ENCODE results near the gene TTC9. TPM values are rescaled to one million over a fixed set of nuclear protein-coding genes. Genes with fewer than 3 reads are reported as not detected.
"Not testable (repeated sequence)": the region's sequence is repeated elsewhere in the genome, so short reads cannot be mapped to it uniquely, and the experiment has no call there.

TTC9 gene
- total and polyA plus RNA-seq, 2 experiments from 2014 or later = 10.3 to 34.2 TPM

GRCh38 chr14:70701610-70702009 is 59.9 kb downstream of the TTC9 start (continued):
- no peak for TF ChIP-seq ZNF462 (CRISPR knock-in tag; IDR thresholded peaks at IDR 0.05)
- no peak for TF ChIP-seq NANOG (IDR thresholded peaks at IDR 0.05; ENCODE audit: borderline replicate concordance)
- no peak for TF ChIP-seq EZH2phosphoT487 (IDR thresholded peaks at IDR 0.05; ENCODE audit: unreplicated experiment)

- Histone ChIP-seq H3F3A (replicated peaks; ENCODE audit: low read depth) (no peaks in the 10 kb centered on the region; the same call in 1 of the 2 replicates), H3K79me2 (replicated peaks; ENCODE audit: insufficient read depth) (no peaks in the 10 kb centered on the region), H2AFZ (no peak overlapping the region), H3K27ac (ENCODE audit: low read depth) (no peak overlapping the region), H3K27me3 (ENCODE audit: insufficient read depth) (no peaks in the 10 kb centered on the region), H3K4me1 (ENCODE audit: insufficient read depth) (peaks cover 21% of the 10 kb centered on the region), H3K9me2 (ENCODE audit: insufficient read depth) (0 out of 2 replicates have a peak, but pooled peaks cover 8% of the 10 kb centered on the region), H3K36me3 (ENCODE audit: insufficient read depth) (no peaks in the 10 kb centered on the region), H3K4me3 (no peak overlapping the region), H3K4me2 (no peak overlapping the region), H4K20me1 (replicated peaks; ENCODE audit: insufficient read depth) (no peaks in the 10 kb centered on the region)
- Mint-ChIP-seq H3K36me3 (ENCODE audit: low read depth) (no peaks in the 10 kb centered on the region; the same call in 2 of the 3 replicates), H3K9me3 (no peaks in the 10 kb centered on the region; the same call in 2 of the 3 replicates), H3K27me3 (ENCODE audit: insufficient read depth, low read depth, poor library complexity) (no peaks in the 10 kb centered on the region), H3K4me1 (peaks cover 30% of the 10 kb centered on the region), H3K4me3 (no peak overlapping the region), H3K27ac (no peak overlapping the region)
- ATAC-seq (no peak), DNase-seq (ENCODE audit: low spot score) (no peak)
- TF ChIP-seq ZNF331 (CRISPR knock-in tag; IDR thresholded peaks at IDR 0.05; ENCODE audit: low read depth) (no peak), JUNB (IDR thresholded peaks at IDR 0.05; ENCODE audit: unreplicated experiment) (no peak), ZNF114 (CRISPR knock-in tag; IDR thresholded peaks at IDR 0.05) (no peak), ETS1 (IDR thresholded peaks at IDR 0.05) (no peak), EZH2 (IDR thresholded peaks at IDR 0.05; ENCODE audit: low read depth, unreplicated experiment) (no peak), STAT1 (IDR thresholded peaks at IDR 0.05; ENCODE audit: unreplicated experiment) (no peak), NANOG (IDR thresholded peaks at IDR 0.05; ENCODE audit: borderline replicate concordance) (no peak), REST (IDR thresholded peaks at IDR 0.05; ENCODE audit: unreplicated experiment) (no peak)
These were observed 60.4 kb downstream of the TTC9 start for GRCh38 chr14:70702161-70702560.

- H3K4me3 ChIP-seq; H3K36me3 Mint-ChIP-seq (ENCODE audit: low read depth); H3K27me3 Mint-ChIP-seq (ENCODE audit: insufficient read depth, low read depth, poor library complexity); H3K36me3 ChIP-seq (ENCODE audit: insufficient read depth); H3K79me2 ChIP-seq (replicated peaks; ENCODE audit: insufficient read depth); H2AFZ ChIP-seq; H3F3A ChIP-seq (replicated peaks; ENCODE audit: low read depth); H4K20me1 ChIP-seq (replicated peaks; ENCODE audit: insufficient read depth); H3K27ac ChIP-seq (ENCODE audit: low read depth); H3K4me2 ChIP-seq; DNase-seq (ENCODE audit: low spot score); H3K27ac Mint-ChIP-seq; H3K27me3 ChIP-seq (ENCODE audit: insufficient read depth); H3K4me3 Mint-ChIP-seq; H3K9me3 Mint-ChIP-seq; ATAC-seq: not testable (repeated sequence)
- 0 out of 2 replicates have a peak, but pooled peaks cover 13% of the 10 kb centered on the region for H3K9me2 ChIP-seq (ENCODE audit: insufficient read depth)
- H3K4me1 Mint-ChIP-seq = peaks cover 41% of the 10 kb centered on the region
- peaks cover 30% of the 10 kb centered on the region for H3K4me1 ChIP-seq (ENCODE audit: insufficient read depth)
These were observed 62.0 kb downstream of the TTC9 start for GRCh38 chr14:70703621-70704168.
